ENCODE data around the gene BCOR. TPM values are rescaled to one million over a fixed set of nuclear protein-coding genes. Genes with fewer than 3 reads are reported as not detected.

Gene BCOR
- total RNA-seq, 1 experiment from 2014 or later: 134 TPM

DNA sequence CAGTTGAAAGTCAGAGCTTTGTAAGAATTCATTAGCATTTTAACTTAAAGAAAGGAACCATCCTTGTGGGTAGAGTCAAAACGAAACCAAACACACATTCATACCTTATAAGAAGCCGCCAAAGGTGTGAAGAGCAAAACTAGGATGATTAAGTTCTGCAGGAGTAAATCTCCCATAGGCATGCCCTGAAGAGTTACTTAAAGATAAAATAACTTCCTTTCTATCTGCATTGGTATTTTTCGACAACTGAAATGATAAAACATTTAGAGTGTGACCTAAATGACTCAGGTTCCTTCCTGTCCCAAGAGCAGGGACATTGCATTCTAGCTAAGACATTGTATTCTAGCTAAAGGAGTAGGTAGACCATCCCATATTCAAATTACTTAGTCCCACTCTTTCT lies 75.3 kb downstream of the BCOR start:
- Histone ChIP-seq H2BK15ac (ENCODE audit: low read depth, low read length) (no peak overlapping the region), H4K20me1 (ENCODE audit: control insufficient read depth, insufficient read depth, insufficient read length) (no peaks in the 10 kb centered on the region), H4K91ac (ENCODE audit: insufficient read length, low read depth, low read length) (no peak overlapping the region), H2BK5ac (ENCODE audit: insufficient read length, low read length) (no peak overlapping the region), H3K9ac (ENCODE audit: extremely low read depth, insufficient read length, low read length) (no peak overlapping the region), H3K23me2 (ENCODE audit: insufficient read length, low read depth, low read length, poor library complexity, severe bottlenecking) (no peaks in the 10 kb centered on the region), H2AFZ (ENCODE audit: low read length) (no peak overlapping the region), H2AK5ac (ENCODE audit: insufficient read length, low read length) (no peak overlapping the region), H3K27me3 (ENCODE audit: insufficient read depth, low read length) (no peaks in the 10 kb centered on the region), H4K8ac (replicated peaks; ENCODE audit: insufficient read length, low read depth, low read length) (no peak overlapping the region), H3K4me1 (ENCODE audit: insufficient read depth, low read length) (no peaks in the 10 kb centered on the region), H3K4me2 (ENCODE audit: insufficient read depth, insufficient read length, low read length) (no peak overlapping the region), H2BK12ac (ENCODE audit: insufficient read length, low read depth, low read length) (no peak overlapping the region), H3K4ac (ENCODE audit: low read depth, low read length) (no peak overlapping the region), H3K79me2 (ENCODE audit: insufficient read depth, low read length) (no peaks in the 10 kb centered on the region), H2BK120ac (ENCODE audit: low read depth, low read length, poor library complexity, severe bottlenecking) (no peak overlapping the region), H3K27ac (ENCODE audit: insufficient read length, low read depth, low read length) (no peak overlapping the region), H2BK20ac (ENCODE audit: low read depth, low read length, poor library complexity, severe bottlenecking) (no peak overlapping the region), H3T11ph (ENCODE audit: low read length) (no peak overlapping the region), H3K79me1 (ENCODE audit: insufficient read depth, low read depth, low read length, poor library complexity, severe bottlenecking) (no peaks in the 10 kb centered on the region), H3K18ac (ENCODE audit: insufficient read length, low read depth, low read length) (no peak overlapping the region), H3K14ac (ENCODE audit: insufficient read depth, low read length) (no peak overlapping the region), H3K23ac (ENCODE audit: insufficient read length, low read depth, low read length) (no peak overlapping the region), H3K9me3 (ENCODE audit: control insufficient read depth, low read depth, low read length) (peaks cover 4% of the 10 kb centered on the region), H4K5ac (ENCODE audit: insufficient read length, low read depth, low read length) (no peak overlapping the region), H3K56ac (ENCODE audit: insufficient read length, low read depth, low read length) (no peak overlapping the region)
- TF ChIP-seq, protein P1, sequence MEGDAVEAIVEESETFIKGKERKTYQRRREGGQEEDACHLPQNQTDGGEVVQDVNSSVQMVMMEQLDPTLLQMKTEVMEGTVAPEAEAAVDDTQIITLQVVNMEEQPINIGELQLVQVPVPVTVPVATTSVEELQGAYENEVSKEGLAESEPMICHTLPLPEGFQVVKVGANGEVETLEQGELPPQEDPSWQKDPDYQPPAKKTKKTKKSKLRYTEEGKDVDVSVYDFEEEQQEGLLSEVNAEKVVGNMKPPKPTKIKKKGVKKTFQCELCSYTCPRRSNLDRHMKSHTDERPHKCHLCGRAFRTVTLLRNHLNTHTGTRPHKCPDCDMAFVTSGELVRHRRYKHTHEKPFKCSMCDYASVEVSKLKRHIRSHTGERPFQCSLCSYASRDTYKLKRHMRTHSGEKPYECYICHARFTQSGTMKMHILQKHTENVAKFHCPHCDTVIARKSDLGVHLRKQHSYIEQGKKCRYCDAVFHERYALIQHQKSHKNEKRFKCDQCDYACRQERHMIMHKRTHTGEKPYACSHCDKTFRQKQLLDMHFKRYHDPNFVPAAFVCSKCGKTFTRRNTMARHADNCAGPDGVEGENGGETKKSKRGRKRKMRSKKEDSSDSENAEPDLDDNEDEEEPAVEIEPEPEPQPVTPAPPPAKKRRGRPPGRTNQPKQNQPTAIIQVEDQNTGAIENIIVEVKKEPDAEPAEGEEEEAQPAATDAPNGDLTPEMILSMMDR (conservative IDR thresholded peaks at IDR 0.05): no peak
- peaks cover 5% of the 10 kb centered on the region for H3K27me3 Mint-ChIP-seq (ENCODE audit: low read depth)
- WGBS (ENCODE audit: extremely low coverage, insufficient read length, low lambda C conversion rate): no CpG with 5 or more reads among the region's 3 CpGs
- peaks cover 52 to 57% of the 10 kb centered on the region in 2 experiments for H3K9me3 Mint-ChIP-seq
- H3K4me1 Mint-ChIP-seq: peaks cover 4 to 5% of the 10 kb centered on the region in 2 experiments; a peak in 2 of 4 replicates
- no peak overlapping the region for H3K4me3 Mint-ChIP-seq
- DNase-seq: no peak
- no peak overlapping the region for H3K27ac Mint-ChIP-seq
- H3K36me3 Mint-ChIP-seq (ENCODE audit: insufficient read depth in 1 of 3, low read depth in 3 of 3): peaks cover 0 to 4% (median 3%) of the 10 kb centered on the region in 3 experiments; a peak in 1 of 7 replicates

Data from H9 (cell line).